ENCODE results near the gene CRHR2. TPM values are rescaled to one million over a fixed set of nuclear protein-coding genes. Genes with fewer than 3 reads are reported as not detected.

Gene CRHR2
- polyA plus RNA-seq, 1 donor from 2014 or later: 0.15 TPM

GRCh38 chr7:30654296-30655090, 27.8 kb downstream of the CRHR2 start:
- H3K4me3 ChIP-seq (ENCODE audit: low read length): no peak overlapping the region

GRCh38 chr7:30652698-30653641, 29.3 kb downstream of the CRHR2 start:
- H3K4me2 ChIP-seq (ENCODE audit: low read length): no peak overlapping the region
- no peak overlapping the region for H3K4me3 ChIP-seq (ENCODE audit: low read length)
- no peak overlapping the region for H2AFZ ChIP-seq (ENCODE audit: low read depth, low read length)
- H3F3A ChIP-seq (ENCODE audit: insufficient read depth, low read length, poor library complexity, severe bottlenecking): no peaks in the 10 kb centered on the region
- no peaks in the 10 kb centered on the region for H3K9me2 ChIP-seq (ENCODE audit: insufficient read depth, low read length)
- H3K9ac ChIP-seq (ENCODE audit: low read length): no peak overlapping the region
- TF ChIP-seq RAD21 (conservative IDR thresholded peaks at IDR 0.05) (no peak), EZH2 (IDR thresholded peaks at IDR 0.05; ENCODE audit: borderline replicate concordance, insufficient read depth, low read length, poor library complexity, severe bottlenecking) (no peak), SMC3 (conservative IDR thresholded peaks at IDR 0.05; ENCODE audit: poor library complexity) (no peak), POLR2AphosphoS5 (IDR thresholded peaks at IDR 0.05) (no peak), TAF1 (IDR thresholded peaks at IDR 0.05; ENCODE audit: low read depth) (no peak), CTCF (IDR thresholded peaks at IDR 0.05; ENCODE audit: poor library complexity, severe bottlenecking) (no peak), MXI1 (conservative IDR thresholded peaks at IDR 0.05; ENCODE audit: poor library complexity, severe bottlenecking) (no peak), EP300 (conservative IDR thresholded peaks at IDR 0.05; ENCODE audit: poor library complexity, severe bottlenecking) (no peak)
- H3K27me3 ChIP-seq (ENCODE audit: insufficient read depth, low read depth, low read length): no peaks in the 10 kb centered on the region
- no peak overlapping the region for H3K27ac ChIP-seq (ENCODE audit: low read length)
- H3K79me2 ChIP-seq (replicated peaks; ENCODE audit: insufficient read depth, low read length): no peaks in the 10 kb centered on the region
- H3K9me3 ChIP-seq (ENCODE audit: low read length): no peaks in the 10 kb centered on the region
- no peaks in the 10 kb centered on the region for H3K36me3 ChIP-seq (ENCODE audit: insufficient read depth, low read length)
- no peaks in the 10 kb centered on the region for H4K20me1 ChIP-seq (ENCODE audit: insufficient read depth)

More at GRCh38 chr7:30654296-30655090, 27.8 kb downstream of the CRHR2 start:
- no peak overlapping the region for H3K4me2 ChIP-seq (ENCODE audit: low read length)
- no peak overlapping the region for H3K27ac ChIP-seq (ENCODE audit: low read length)
- H3K27me3 ChIP-seq (ENCODE audit: insufficient read depth, low read depth, low read length): no peaks in the 10 kb centered on the region
- H2AFZ ChIP-seq (ENCODE audit: low read depth, low read length): no peak overlapping the region
- no peaks in the 10 kb centered on the region for H4K20me1 ChIP-seq (ENCODE audit: insufficient read depth)
- H3F3A ChIP-seq (ENCODE audit: insufficient read depth, low read length, poor library complexity, severe bottlenecking): no peaks in the 10 kb centered on the region
- no peaks in the 10 kb centered on the region for H3K36me3 ChIP-seq (ENCODE audit: insufficient read depth, low read length)
- H3K9ac ChIP-seq (ENCODE audit: low read length): no peak overlapping the region
- no peaks in the 10 kb centered on the region for H3K79me2 ChIP-seq (replicated peaks; ENCODE audit: insufficient read depth, low read length)
- H3K9me3 ChIP-seq (ENCODE audit: low read length): no peaks in the 10 kb centered on the region
- no peaks in the 10 kb centered on the region for H3K9me2 ChIP-seq (ENCODE audit: insufficient read depth, low read length)
- no peak for TF ChIP-seq TAF1 (IDR thresholded peaks at IDR 0.05; ENCODE audit: low read depth)
- TF ChIP-seq EP300 (conservative IDR thresholded peaks at IDR 0.05; ENCODE audit: poor library complexity, severe bottlenecking): no peak
- no peak for TF ChIP-seq EZH2 (IDR thresholded peaks at IDR 0.05; ENCODE audit: borderline replicate concordance, insufficient read depth, low read length, poor library complexity, severe bottlenecking)
- no peak for TF ChIP-seq REST (IDR thresholded peaks at IDR 0.05; ENCODE audit: borderline replicate concordance)
- TF ChIP-seq POLR2AphosphoS5 (IDR thresholded peaks at IDR 0.05): no peak

All from neural cell (in vitro differentiated cells).